K562 (cell line): Measurements from ENCODE around the gene TNFRSF6B. TPM values are rescaled to one million over a fixed set of nuclear protein-coding genes. Genes with fewer than 3 reads are reported as not detected.

Experiments
- AFF4 ChIP-seq: sonication (generic); formaldehyde crosslinking; IDR thresholded peaks from 2 replicates; pipeline ENCODE4 v1.8.0; 2023; ENCODE audit warnings: mild to moderate bottlenecking, missing genetic modification reagents
- BRCA1 ChIP-seq, 2 experiments: fragments of 450-650 bp in 1 of 2; sonication (generic) in 1 of 2; formaldehyde crosslinking in 1 of 2; IDR thresholded peaks; 2 replicates each; pipeline versions ENCODE4 v1.5.0 to v1.6.1; 2017 to 2020; ENCODE audit warnings: mild to moderate bottlenecking in 1 of 2, missing genetic modification reagents in 1 of 2
- E2F1 ChIP-seq: sonication (generic); formaldehyde crosslinking; IDR thresholded peaks from 2 replicates; pipeline ENCODE4 v1.8.1; 2023; ENCODE audit warnings: mild to moderate bottlenecking, missing genetic modification reagents, moderate library complexity
- E2F3 ChIP-seq: fragments of 250-450 bp; sonication (Bioruptor Pico); IDR thresholded peaks from 2 replicates; pipeline ENCODE4 v1.4.0; 2020; ENCODE audit warnings: mild to moderate bottlenecking
- ELF2 ChIP-seq: fragments of 250-450 bp; sonication (Bioruptor Pico); IDR thresholded peaks from 2 replicates; pipeline ENCODE4 v1.5.0; 2021; ENCODE audit warnings: mild to moderate bottlenecking
- ETV6 ChIP-seq, 3 experiments: fragments of 150-350 bp in 1 of 3; sonication (generic) in 1 of 3; formaldehyde crosslinking in 1 of 3; IDR thresholded peaks; 2 replicates each; pipeline versions ENCODE4 v1.6.1 to v1.8.0; 2014 to 2022; ENCODE audit warnings: borderline replicate concordance in 2 of 3, low read depth in 2 of 3, antibody characterized with exemption in 1 of 3, low read length in 1 of 3, mild to moderate bottlenecking in 1 of 3, missing genetic modification reagents in 1 of 3
- MNT ChIP-seq, 2 experiments: fragments of 450-650 bp; conservative IDR thresholded peaks; 2 replicates each; pipeline ENCODE4 v1.6.1; 2017; ENCODE audit warnings: mild to moderate bottlenecking in 2 of 2, moderate library complexity in 2 of 2
- POLR2G ChIP-seq: fragments of 200-400 bp; formaldehyde crosslinking; IDR thresholded peaks from 2 replicates; pipeline ENCODE4 v1.6.1; 2017; ENCODE audit warnings: low read depth, mild to moderate bottlenecking, antibody characterized with exemption, low read length, moderate library complexity
- SAFB2 ChIP-seq: fragments of 200-400 bp; formaldehyde crosslinking; IDR thresholded peaks from 2 replicates; pipeline ENCODE4 v1.6.1; 2018; ENCODE audit warnings: borderline replicate concordance, low read length, low read depth, moderate library complexity; ENCODE audit not compliant: severe bottlenecking
- ZBTB2 ChIP-seq: fragments of 450-650 bp; IDR thresholded peaks from 2 replicates; pipeline ENCODE4 v1.6.1; 2016; ENCODE audit warnings: antibody characterized with exemption
- ZHX1 ChIP-seq: fragments of 150-350 bp; conservative IDR thresholded peaks from 2 replicates; pipeline ENCODE4 v1.6.1; 2014; ENCODE audit warnings: low read length
- ZNF197 ChIP-seq: fragments of 200-800 bp; sonication (Bioruptor generic); IDR thresholded peaks from 2 replicates; pipeline ENCODE4 v1.6.1; 2016; ENCODE audit warnings: low read depth, missing genetic modification characterization, missing compliant biosample characterization
- ZNF696 ChIP-seq: fragments of 250-450 bp; sonication (Bioruptor Pico); conservative IDR thresholded peaks from 2 replicates; pipeline ENCODE4 v1.4.0; 2020; ENCODE audit warnings: mild to moderate bottlenecking, moderate library complexity
- polyA plus RNA-seq, 8 experiments: library from polyadenylated mRNA; depleted of rRNA in 4 of 8; stranded (reverse) in 5 of 8; unstranded in 3 of 8; fragments of >200 nt; fragmentation: Nextera tagmentation in 2 of 8; fragmentation: Illumina TruSeq in 1 of 8; extraction: Ambion mirVana in 2 of 8; extraction: Trizol in 1 of 8; gene quantifications; 2 replicates each; pipeline versions ENCODE4 v1.2.1 to v1.2.3, GENCODE V29; 2011 to 2014; ENCODE audit warnings: inconsistent platforms in 1 of 8, missing spikeins in 1 of 8
- total RNA-seq, 7 experiments: library from RNA; depleted of rRNA in 6 of 7; stranded (reverse); fragments of >200 nt in 6 of 7; fragmentation: Illumina TruSeq in 2 of 7; extraction: Trizol in 2 of 7; gene quantifications; 2 replicates each; pipeline versions ENCODE4 v1.2.1 to v1.2.3, GENCODE V29; 2011 to 2021; ENCODE audit warnings: low replicate concordance in 1 of 7

Gene TNFRSF6B
- total and polyA plus RNA-seq, 9 of the 15 experiments (the other 6 are each of a cell fraction or from before 2014, with no cell fraction given), result 0.10 to 3.5 (median 0.32) TPM; not detected in 6

GRCh38 chr20:63652192-63652980 lies 44.1 kb upstream of the TNFRSF6B start (continued):
- no peak for TF ChIP-seq E2F1
- no peak for TF ChIP-seq BRCA1 (IDR thresholded peaks at IDR 0.05)
- TF ChIP-seq BRCA1 (CRISPR knock-in tag; IDR thresholded peaks at IDR 0.05), result no peak
- TF ChIP-seq ZHX1, result no peak
- TF ChIP-seq ELF2 (CRISPR knock-in tag), result no peak
- TF ChIP-seq SAFB2, result no peak
- peak in 1 of 2 experiments; percentile 30; a peak in 1 of 4 replicates for TF ChIP-seq MNT (conservative IDR thresholded peaks at IDR 0.05)
- TF ChIP-seq ZNF696 (CRISPR knock-in tag), result no peak
- TF ChIP-seq AFF4 (CRISPR knock-in tag), result no peak
- TF ChIP-seq ETV6 (IDR thresholded peaks at IDR 0.05; ENCODE audit: borderline replicate concordance in 1 of 2, low read depth in 2 of 2, low read length in 1 of 2), result no peak
- no peak for TF ChIP-seq ETV6 (CRISPR knock-in tag; IDR thresholded peaks at IDR 0.05; ENCODE audit: borderline replicate concordance)
- no peak for TF ChIP-seq E2F3 (CRISPR knock-in tag)
- TF ChIP-seq ZBTB2, result 0 out of 2 replicates have a peak, but pooled peaks have one; percentile 11
- no peak for TF ChIP-seq ZNF197 (CRISPR knock-in tag)
- peak; percentile 52; the same call in 1 of the 2 replicates for TF ChIP-seq POLR2G
